GM12865 (cell line): ENCODE data around the gene GPD2.

Source experiments
- DNase-seq: peaks from one replicate; pipeline ENCODE4 v3.0.0; 2010; ENCODE audit warnings: low read depth
- H3K4me3 ChIP-seq: 2 replicates; pipeline ENCODE4 v1.5.1; 2011; ENCODE audit warnings: mild to moderate bottlenecking, low read depth, low read length, control low read depth
- TF ChIP-seq, protein P1 (sequence below): IDR thresholded peaks from 2 replicates; pipeline ENCODE4 v1.5.1; 2011; ENCODE audit warnings: low read length, control low read depth, low read depth, inconsistent platforms; ENCODE audit not compliant: insufficient read depth; ENCODE audit errors: missing control alignments

GPD2 gene

DNA sequence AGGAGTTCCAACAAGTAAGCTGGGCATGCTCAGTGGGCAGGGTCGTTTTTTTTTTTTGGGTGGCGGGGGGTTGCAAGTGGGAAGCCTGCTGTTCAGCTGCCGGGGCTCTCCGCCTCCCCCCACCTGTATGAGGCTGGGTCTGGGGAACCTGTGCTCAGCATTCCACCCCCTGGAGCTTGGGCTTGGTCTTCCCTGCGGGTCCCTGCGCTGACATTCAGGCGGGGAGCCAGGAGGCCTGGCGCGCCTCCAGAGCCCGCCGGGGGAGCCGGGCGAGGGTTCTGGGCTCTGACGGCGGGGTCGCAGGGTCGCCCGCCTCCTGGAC lies 822 bp upstream of the GPD2 start:
- TF ChIP-seq, protein P1, sequence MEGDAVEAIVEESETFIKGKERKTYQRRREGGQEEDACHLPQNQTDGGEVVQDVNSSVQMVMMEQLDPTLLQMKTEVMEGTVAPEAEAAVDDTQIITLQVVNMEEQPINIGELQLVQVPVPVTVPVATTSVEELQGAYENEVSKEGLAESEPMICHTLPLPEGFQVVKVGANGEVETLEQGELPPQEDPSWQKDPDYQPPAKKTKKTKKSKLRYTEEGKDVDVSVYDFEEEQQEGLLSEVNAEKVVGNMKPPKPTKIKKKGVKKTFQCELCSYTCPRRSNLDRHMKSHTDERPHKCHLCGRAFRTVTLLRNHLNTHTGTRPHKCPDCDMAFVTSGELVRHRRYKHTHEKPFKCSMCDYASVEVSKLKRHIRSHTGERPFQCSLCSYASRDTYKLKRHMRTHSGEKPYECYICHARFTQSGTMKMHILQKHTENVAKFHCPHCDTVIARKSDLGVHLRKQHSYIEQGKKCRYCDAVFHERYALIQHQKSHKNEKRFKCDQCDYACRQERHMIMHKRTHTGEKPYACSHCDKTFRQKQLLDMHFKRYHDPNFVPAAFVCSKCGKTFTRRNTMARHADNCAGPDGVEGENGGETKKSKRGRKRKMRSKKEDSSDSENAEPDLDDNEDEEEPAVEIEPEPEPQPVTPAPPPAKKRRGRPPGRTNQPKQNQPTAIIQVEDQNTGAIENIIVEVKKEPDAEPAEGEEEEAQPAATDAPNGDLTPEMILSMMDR = no peak
- H3K4me3 ChIP-seq = peak overlapping the region; percentile 99
- no peak for DNase-seq

DNA sequence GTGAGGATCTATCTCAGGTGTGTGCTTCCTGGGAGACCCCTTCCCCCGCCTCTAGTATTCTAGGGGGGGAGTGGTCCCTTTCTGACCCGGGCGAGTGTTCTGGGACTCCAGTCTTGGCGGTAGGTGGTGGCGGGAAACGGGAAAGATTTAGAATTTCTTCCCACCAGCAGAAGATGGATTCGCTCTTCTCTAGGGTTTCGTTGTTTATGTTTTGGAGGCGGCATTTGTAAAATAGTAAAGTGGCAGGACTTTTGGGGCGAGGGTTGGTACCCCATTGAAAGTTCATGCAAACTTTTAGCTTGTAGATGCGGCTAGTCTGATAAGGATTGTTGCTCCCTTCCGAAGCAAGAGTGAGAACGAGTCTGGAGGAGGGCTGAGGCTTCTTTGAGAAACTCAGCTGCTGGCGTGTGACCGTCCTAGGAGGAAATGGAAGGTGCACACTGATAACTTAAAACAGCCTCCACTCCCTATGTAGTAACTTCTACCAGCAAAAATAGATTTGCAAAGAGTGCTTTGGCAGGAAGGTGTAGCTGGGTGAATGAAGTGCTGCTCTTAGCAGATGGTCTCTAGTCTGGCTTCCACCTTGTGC lies 412 bp downstream of the GPD2 start:
- peak overlapping the region; percentile 99 for H3K4me3 ChIP-seq
- TF ChIP-seq, protein P1 = no peak
- peak; percentile 71 for DNase-seq

DNA sequence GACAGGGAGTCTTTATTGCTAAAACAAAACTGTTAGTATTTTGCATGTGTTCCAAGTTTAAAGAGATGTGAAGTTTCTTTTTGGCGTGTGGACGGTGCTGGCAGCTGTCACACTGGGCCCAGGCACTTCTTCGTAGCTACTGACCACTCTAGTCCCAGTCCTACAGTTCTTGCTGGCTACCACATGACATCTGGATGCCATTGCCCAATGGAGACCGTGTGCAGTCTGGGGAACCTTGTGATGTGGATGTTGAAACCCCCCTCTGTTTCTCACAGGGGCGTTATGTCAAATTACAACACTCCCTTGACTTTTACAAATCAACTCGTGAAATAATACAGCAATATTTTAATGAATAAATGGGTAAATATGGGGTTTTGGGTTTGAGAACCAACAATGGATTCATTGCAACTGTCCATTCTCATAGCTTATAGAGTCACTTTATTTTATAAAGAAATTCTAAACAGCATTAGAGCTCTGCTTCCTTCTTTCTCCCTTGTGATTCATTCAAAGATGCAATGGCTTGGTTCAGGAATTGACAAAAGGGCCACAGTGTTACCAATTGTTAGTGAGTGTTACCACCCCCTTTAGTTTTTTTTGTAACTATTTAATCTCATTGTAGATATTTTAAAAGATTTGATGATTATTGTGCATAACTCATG lies 1.2 kb downstream of the GPD2 start:
- H3K4me3 ChIP-seq = peak overlapping the region; percentile 99
- peak; percentile 36 for DNase-seq
- TF ChIP-seq, protein P1 = no peak

DNA sequence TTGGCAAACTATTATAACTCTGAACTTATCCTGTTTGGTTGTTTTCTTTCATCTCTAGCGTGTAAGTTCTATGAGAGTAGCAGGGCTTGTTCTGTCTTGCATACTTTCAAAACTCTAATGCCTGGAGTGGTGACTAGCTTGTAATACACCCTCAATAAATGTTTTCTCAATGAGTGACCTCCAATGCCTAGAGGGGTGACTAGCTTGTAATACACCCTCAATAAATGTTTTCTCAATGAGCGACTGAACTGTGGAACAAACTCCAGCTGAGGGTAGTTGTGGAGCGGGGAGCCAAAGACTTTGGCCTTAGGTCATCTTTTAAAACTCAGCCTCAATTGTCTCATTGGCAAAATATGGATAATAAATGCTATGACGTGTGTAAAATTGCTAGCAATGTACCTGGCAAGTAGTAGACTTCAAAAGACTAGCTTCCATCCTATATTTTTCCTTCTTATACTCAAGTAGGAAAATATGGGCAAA lies 1.8 kb downstream of the GPD2 start:
- peak overlapping the region; percentile 99 for H3K4me3 ChIP-seq
- no peak for DNase-seq
- TF ChIP-seq, protein P1 = no peak

DNA sequence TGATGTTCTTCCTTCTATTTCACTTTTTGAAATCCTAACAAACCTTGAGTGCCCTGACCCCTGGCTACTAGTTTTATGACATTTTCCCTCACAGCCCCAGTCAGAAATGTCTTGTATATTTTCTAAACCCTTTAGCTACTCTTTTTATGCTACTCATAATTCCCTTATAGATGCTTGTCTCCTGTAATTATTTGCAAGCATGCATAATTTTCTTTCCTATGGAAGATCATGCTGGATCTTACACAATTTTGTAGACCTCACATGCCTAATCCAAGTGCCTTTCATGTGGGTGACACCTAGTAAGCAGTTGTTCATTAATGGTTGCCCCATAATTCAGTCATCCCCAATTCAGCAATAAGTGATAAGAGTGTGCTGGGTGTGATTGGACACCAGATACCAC lies 6.9 kb downstream of the GPD2 start:
- DNase-seq = no peak
- H3K4me3 ChIP-seq = no peak overlapping the region
- TF ChIP-seq, protein P1 = no peak

DNA sequence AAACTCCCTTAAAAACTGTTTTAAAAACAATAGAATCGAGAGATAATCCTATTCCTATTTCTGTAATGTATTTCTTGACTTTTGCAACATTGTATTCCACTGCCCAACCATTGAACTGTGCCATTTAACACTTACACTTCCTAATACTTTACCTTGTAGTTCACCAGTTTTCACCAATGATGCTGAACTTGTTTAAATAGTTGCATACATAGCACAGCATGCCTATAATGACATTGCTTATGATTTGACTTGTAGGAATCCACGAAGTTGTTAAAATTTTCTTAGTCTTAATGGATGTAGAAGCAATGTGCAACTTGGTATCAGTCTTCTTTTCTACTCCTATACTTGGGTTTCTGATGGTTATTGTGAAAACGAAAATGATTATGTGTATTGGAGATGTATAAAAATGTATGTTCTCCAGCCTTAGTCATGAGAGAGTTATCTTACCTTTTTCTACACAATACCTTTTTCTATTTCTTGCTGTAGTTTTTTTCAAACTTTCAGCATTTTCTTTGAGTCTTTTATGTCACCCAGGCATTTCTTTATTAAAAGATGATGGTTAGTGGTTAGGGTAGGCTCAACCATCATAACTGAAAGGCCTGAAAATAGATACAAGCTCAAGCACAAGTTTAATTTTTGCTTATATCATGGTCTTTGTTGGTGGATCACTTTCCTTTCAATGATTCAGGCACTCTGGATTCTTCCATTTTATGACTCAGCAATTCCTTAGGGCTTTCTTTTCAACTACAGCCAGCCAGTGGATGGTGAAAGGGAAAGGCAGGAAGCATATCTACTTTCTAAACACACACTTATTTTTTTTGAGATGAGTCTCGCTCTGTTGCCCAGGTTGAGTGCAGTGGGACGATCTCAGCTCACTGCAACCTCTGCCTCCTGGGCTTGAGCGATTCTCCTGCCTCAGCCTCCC lies 9.4 kb downstream of the GPD2 start:
- TF ChIP-seq, protein P1 = no peak
- DNase-seq = no peak
- H3K4me3 ChIP-seq = no peak overlapping the region
